Stimulated activated CD8-positive, alpha-beta memory T cell treated with anti-CD3 and anti-CD28 coated beads, Interleukin-4, amount 100 ng/mL, for 24 hours (primary cell): ENCODE data around the gene LAPTM5.
"Not testable (repeated sequence)": the region's sequence is repeated elsewhere in the genome, so short reads cannot be mapped to it uniquely, and the experiment has no call there.

Experiments used
- DNase-seq: peaks from one replicate; pipeline ENCODE4 v3.0.0-alpha.2; 2020; ENCODE audit warnings: low read depth

The LAPTM5 gene

DNA sequence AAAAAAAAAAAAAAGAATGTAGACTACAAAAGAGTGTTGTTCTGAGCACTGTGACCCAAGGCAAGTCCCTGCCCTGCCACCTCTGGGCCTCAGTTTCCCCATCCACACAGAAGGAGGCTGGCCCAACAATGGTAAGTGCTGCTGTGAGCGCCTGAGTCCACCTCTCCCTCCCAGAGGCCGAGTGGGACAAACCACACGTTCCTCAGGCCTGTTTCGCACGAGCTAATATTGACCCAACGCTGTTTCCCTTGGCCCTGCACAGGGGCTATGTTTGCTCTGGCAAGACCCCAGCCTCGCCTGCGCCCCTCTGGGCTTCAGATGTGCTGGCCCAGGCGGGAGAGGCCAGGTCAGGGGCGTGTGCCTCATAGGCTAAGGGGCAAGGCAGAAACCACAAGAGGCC is 12.6 kb upstream of the LAPTM5 start:
- no peak for DNase-seq

DNA sequence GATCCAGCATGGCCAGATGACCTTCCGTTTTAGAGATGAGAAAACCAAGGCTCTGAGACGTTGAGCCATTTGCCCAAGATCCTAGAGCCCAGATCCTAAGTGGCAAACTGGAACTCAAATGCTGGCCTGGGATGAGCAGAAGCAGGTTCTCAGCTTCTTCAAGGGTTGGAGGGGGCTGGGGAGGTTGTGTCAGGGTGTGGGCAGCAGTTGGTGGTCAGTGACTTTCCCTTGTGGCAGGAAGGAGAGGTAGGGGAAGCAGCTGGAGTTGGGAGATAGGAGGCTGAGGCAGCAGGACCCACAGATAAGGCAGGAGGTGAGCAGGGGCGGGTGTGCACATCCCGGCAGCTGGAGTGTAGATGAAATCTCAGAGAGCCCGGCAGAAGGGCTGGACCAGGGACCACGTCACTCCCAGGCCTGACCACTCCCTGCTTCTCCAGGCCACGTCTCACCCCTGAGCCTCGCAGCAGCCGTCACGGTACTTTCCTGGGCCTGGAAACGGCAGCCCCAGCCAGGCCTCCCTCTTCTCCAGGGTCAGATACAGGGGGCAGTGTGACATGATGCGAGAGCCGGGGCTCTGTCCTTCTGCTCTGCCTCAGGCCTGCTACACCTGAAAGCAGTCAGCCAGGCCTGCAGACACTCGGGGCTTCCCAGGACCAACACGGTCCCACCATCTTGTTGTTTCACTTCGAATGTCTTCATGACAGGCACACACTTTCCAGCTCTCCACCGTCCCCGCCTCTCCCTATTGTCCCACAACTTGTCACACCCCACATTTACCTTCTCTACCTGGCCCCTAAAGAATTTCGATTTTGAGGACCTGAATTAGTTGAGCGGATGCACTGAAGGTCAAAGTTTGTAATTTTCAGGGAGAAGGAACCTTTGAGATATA is 11.5 kb upstream of the LAPTM5 start:
- DNase-seq, result no peak

DNA sequence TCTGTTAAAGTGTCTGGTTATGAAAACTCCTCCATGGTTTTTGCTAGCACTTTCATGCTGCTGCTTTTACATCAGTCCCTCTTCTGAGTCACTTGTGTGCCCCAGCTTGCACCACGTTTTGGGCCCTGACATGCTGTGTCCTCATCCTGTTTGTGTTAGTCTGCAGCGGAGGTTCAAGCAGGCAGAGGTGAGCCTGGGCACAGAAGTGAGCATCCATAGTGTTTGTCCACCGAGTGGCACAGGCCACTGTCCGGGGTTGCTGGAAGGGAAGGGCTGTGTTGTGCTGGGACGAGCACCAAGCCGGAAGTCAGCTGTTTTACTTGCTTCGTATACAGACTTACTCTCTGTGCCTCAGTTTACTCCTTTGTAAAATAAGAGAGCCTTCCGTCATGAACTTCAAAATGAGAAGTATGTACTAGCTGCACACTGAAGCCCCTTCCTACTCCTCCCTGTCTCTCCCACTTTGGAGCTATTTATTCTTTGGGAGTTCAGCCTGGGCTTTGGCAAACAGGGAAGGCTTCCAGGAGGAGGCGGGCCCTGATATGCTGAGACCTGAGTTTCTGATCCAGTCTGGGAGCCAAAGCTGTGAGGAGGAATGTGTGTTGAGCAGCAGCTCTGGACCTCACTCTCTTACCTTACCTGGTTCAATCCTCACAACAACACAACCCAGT is 10.7 kb upstream of the LAPTM5 start:
- no peak for DNase-seq

DNA sequence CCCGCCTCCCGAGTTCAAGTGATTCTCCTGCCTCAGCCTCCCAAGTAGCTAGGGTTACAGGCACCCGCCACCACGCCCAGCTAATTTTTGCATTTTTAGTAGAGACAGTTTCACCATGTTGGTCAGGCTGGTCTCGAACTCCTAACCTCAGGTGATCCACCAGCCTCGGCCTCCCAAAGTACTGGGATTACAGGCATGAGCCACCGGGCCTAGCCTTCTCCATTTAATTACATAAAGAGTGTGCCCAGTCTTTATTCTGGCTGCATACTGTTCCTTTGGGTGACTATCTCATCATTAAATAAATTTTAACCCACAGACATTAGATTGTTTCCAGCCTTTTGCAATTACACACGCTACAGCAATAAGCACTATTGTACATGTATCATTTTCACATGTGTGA is 9.4 kb upstream of the LAPTM5 start:
- DNase-seq, result not testable (repeated sequence)

DNA sequence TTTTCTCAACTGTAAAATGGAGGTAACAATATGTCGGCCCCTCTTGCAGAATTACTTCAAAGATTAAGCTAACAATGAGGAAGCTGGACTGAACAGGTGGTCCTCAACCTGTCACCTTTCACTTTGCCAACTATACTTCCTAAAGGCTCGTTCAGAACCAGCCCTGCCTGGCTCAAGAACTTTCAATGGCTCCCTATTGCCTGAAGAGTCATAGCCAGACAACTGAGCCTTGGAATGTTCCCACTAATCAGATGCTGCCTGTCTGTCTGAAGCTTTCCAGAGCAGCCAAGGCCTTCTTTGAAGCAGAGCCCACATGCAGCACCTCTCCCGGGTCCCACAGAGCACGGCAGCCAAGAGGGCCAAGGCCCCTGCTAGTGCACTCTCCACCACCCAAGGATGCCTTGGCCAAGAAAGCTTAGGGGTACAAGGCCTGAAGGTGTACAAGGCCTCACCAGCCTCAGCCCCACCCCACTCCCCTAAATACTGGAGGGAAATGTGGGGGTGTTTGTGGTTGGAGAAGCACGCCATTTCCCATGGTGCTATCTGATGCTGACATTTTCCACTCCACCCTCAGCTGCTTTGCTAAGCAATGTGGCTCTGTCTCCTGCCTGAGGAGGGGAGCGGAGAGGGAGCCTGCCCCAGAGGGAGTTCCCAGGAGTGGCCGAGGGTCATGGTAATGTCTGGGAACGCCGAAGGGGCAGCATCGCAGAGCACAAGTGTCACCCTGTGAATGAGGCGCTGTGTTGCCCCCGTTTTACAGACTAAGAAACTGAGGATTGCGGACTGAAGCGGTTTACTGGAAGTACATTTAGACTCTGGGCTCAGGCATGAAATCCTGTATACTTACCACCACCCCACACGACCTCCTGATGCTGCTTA is 8.2 kb upstream of the LAPTM5 start:
- no peak for DNase-seq

DNA sequence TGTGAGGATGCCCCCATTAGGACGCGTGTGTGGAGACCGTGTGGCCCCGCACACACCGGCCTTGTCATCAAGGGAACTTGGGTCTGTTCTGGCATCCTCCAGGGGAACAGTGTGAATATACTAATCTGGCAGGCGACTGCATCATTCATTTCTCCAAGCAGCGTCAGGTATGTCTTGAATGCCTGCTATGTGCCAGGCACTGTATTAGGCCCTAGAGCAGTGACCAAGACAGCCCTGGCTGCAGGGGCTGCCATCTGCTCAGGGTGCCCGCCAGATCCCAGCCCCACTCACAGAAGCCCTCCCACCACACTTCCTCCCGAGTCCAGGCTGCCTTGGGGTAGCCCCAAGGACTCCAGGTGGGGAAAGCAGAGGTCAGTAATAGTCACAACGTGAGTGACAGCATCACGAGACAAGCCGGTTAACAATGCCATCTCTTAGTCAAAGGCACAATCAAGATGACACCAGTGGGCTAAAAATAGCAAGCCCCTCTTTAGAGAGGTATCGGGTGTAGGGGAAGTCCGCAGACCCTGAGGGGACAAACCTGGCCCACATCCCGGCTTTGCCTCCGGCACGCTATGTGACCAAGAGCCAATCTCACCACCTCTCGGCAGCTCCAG is 7.5 kb upstream of the LAPTM5 start:
- DNase-seq, result no peak

DNA sequence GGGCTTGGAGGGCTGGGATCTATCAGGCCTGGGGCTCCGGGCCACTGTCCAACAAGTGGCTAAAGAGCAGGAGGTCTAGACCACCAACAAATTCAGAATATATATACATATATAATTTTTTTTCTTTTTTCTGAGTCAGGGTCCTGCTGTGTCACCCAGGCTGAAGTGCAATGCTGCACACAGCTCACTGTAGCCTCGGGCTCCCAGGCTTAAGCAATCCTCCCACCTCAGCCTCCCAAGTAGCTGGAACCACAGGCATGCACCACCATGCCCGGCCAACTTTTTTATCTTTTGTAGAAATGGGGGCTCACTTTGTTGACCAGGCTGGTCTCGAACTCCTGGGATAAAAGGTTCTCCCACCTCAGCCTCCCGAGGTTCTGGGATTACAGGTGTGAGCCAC is 6.8 kb upstream of the LAPTM5 start:
- DNase-seq, result no peak

DNA sequence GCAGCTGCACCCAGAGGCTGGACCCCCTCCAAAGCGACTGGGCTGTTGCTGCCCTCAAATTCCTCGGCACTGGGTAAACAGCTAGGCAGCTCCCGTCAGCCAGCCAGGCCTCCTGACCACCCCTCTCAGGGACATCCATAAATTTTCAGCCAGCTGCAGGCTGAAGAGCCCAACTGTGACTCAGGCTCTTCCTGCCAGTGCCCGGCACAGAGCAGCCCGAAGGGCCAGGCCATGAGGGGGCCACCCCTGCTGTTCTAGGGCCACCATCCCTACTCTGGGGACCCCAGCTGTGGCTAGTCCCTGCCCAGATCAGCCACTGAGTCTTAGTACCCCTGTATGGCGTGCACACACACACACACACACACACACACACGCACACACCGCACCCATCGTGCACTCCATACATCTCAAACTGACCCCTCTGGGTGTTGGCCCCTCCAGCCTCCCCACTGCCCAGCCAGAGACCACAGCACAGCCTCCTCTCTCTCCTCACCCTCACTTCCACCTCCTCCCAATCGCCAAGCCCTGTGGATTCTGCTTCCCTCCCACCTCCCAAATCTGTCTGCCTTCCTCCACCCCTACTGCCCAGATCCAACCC is 6.2 kb upstream of the LAPTM5 start:
- no peak for DNase-seq

DNA sequence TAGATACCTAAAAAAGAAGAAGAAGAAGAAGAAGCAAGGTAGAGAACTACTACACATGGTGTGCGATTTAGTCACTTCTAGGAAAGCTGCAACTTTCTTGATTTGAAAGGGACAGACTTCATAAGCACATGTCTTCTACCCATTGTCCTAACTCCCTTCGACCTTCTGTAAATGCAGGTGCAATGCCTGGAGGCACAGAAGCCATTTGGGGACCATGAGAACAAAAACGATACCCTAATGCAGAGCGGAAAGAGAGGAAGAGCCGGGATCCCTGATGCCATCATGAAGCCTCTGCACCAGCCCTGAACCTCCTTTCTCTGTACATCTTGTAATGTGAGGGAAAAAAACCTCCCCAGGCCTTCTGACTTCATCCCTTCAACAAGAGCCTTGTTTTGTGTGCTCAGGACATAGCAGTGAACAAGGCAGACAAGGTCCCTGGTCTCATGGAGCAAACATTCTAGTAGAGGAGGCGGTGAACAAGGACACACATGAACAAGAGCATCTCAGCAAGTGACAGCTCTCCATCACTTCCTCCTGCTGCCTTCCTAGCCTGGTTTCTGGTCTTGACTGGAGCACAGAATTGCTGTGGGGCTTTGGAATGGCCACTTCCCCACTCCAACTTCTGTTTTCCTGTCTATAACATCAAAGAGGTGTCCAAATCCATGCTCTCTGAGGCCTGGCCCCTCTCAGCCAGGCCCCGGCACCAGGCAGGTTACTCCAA is 5.5 kb upstream of the LAPTM5 start:
- DNase-seq, result no peak

DNA sequence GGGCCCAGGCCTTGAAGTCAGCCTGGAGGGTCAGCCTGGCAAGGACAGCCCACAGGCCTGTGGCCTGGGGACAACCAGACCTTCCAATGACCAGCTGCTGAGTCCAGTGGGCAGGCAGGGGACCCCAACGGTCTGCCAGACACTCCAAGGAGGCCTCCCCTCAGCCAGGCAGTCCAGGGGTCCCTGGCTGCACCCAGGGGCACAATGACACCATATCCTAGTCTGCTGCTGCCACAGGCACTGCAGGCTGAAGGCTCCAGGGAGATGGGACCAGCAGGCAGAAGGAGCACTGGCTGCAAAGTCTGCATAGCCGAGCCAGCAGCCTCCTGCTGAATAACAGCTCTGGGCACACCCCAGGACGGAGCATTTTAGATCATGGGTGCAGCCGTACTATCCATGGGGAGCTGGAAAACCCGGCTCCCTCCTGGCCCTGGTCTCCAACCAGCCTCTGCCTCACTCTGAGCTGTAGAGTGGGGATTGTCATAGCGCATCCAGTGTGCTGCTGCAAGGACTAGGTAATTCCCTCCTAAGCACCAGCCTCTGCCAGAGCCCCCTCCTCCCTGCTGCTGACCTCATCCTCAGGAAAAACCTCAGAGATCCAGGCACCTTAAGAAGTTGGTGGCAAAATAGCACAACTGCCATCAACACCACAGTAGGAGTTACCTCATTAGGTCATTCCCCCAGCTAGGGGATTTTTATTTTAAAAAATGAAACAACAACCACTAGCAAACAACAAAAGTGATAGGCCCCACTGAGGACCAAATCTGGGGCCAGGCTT is 4.8 kb upstream of the LAPTM5 start:
- DNase-seq, result no peak

DNA sequence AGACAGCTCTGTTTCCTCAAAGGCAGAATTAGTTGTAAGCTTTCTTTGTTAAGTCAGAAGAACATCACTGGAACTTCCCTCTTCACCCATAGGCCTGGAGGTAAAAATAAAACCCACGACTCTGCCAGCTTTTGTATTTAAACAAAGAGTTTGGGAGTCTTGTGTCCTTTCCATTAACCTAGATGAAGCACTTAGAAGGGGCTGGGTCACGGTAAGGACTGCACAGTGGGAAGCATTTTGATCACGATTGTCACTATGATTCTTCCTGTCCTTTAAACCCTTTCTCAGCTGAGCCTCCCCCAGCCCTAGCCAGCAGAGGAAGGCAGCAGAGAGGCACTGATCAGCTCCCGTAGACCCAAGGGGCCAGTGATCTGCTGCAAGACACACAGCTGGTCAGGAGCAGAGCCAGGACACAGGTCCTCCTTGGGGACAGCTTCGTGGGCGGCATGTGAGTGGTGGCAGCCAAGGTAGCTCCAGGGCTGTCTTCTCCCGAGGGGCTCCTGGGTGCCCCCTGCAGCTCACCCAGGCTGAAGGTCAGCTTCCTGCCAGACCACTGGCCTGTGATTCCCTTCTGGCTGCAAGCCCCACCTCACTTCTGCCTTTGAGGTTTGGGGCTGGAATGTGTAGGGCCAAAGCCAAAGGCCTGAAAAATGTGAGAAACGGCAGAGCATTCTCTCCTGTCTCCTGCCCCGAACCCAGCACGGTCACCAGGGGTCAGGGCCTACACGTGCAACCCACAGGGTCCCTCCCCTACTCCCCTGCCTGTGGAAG is 4.0 kb upstream of the LAPTM5 start:
- no peak for DNase-seq

DNA sequence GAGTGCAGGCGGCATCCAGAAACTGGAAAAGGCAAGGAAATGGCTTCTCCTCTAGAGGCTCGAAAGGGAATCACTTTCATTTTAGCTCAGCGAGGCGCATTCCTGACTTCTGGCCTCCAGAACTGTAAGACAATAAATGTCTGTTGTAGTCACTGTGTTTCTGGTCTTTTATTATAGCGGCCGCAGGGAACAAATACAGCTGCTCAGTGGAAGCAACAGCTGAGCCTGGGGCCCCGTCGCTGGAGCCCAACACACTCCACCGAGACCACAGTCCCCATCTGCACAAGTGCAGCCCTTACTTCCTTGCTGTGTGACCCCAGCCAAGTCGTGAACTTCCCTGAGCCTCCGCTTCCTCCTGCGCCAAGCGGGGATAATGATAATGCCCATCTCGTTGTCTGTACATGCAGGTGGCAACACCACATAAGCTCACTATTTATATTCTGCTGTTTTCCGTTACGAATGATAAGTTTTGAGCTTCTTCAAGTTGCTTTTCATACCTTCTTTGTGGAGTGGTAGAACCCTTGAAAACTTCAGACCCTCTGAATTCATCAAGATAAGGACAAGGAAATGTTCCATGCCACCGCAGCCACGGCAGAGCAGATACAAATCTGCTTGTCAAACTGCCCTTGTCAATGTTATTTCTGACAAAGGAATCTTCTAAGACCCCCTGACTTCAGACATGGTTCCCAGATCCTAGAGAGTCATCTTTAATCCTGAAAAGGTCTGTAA is 3.2 kb upstream of the LAPTM5 start:
- DNase-seq, result no peak

DNA sequence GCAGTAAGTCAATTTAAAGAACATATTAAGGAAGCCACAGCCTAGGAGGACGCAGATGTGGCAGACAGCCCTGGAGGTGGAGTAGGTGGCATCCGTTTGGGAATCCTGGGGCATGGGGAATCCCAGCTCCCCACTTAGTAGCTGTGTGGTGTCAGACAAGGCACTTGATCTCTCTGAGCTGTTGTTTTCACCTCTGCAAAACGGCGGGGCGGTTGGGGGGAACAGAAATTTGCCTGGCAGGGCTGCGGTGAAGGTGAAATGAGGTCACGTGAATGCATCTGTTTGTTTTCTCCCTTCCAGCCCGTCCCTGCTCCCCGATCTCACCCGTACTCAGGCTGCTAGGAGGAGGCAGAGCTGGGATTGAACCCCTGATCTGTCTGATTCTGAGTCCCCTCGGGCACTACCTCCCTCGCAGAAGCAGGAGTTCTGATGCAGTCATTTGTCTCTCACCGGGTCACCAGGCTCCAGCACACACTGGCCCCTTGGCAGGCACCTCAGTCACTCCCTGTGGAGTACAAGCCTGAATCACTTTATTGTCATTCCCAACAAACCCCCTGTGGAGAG is 2.2 kb upstream of the LAPTM5 start:
- DNase-seq, result peak; percentile 54

DNA sequence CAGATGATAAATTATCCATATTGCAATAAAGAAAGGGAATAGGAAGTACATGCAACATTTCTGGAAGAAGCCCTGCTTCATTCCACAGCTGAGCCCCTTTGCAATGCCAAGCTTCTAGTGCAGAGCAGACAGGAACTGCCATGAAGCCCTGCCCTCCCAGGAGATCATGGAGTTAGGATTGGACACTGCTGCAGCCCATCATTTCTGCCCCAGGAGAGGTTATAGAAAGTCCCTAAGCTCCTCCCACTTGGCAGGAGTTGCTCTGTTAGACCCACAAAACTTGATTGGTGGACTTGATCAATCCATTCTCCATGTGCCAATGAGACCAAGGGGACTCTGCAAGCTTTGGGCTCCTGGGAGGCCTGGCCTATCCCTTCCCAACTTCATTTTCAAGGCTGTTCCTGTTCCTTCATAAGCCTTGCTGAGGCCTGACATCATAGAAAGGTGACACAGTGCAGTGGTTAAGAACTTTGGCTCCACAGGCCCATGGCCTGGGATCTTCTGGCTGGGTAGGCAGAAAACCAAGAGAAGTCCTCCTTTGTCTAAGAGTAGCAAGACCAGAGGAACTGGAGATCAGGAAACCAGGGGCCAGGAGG is 1.3 kb upstream of the LAPTM5 start:
- DNase-seq, result no peak

DNA sequence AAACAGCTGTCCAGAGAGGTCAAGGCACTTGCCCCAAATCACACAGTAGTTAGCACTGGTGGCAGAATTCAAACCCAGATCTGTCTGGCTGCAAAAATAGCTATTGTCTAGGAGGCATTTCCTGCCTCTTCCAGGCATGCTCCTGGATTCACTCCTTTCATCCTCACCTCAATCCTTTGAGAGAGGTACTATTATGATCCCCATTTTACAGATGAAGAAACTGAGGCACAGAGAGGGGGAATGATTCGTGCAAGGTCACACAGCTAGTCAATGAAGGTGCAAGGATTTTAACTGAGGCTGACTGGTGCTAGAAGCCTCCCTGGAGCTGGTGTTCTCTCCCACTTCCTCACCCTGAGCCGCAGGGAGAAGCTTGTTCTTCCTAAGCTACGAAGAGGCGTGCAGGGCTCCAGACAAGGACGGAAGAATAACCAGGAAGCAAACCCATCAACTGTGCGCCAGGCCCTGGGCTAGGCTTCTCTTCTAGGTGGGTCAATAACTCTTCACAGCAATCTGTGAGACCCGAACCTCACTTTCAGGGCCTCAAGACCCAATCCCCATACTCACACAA is 631 bp upstream of the LAPTM5 start:
- DNase-seq, result no peak

DNA sequence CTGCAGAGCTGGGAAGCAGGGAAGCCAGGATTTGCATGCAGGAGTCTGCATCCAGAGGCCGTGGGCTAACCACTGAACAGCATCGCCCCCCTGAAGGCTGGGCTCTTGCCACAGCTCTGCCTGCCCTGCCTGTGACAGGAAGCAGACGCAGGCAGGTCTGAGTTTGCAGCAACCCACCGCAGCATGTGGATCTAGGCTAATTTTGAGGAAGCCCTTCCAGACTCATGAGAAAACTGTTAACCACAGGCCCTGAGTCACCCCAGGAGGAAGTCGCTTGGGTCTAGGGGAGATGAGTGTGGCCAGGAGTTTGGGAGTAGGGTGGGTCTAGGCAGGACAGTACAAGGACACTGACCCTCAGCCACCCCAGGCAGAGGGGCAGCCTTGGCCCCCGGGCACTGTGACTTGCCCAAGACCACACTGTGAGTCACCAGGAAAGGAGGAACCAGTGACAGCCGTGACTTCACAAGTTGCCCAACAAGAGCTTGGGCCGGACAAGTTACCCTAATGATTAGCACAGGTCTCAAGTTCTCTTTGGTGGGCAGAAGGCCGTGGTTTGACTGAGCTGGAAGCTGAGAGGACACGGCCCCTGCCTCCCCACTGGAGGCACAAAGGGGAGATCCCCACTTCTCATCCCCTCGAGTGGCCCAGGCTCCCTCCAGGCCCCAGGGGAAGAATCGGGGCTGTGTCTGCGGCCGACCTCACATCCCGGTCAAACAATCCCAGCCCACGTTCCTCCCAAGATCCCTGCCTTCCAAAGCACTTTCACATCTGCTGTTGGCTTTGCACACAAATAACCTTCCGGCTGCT is 826 bp downstream of the LAPTM5 start:
- peak; percentile 61 for DNase-seq

DNA sequence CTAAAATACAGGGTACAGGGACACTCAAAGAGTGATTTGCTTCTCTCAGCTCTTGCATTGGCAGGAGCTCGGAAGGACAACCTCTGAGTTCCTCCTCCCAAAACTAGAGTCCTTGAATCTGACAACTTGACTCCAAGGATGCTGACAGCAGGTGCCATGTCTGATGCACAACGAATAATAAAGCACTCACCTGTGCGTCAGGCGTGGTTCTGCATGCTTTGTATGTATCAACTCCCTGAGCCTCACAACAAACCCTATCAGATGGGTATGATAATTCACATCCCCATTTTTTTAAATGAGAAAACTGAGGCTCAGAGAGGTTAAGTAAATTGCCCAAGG is 1.4 kb downstream of the LAPTM5 start:
- no peak for DNase-seq
